GM10248 (cell line): Measurements from ENCODE around the gene TTYH1.

Experiments
- CTCF ChIA-PET: fragments of 300-600 bp; sonication (Branson Sonifier 250); formaldehyde crosslinking; extraction: SDS; loops from one replicate; lab custom pipeline; 2021; ENCODE audit warnings: antibody characterized with exemption; lab: Yijun Ruan, JAX
- POLR2A ChIA-PET: fragments of 350-650 bp; sonication (Branson Sonifier 250); formaldehyde crosslinking; extraction: SDS; loops from one replicate; lab custom pipeline; 2020; ENCODE audit warnings: antibody characterized with exemption; lab: Yijun Ruan, JAX
- DNase-seq: peaks from one replicate; pipeline ENCODE4 v3.0.0; 2012; ENCODE audit errors: extremely low spot score
- CTCF ChIP-seq: IDR thresholded peaks from 2 replicates; pipeline ENCODE4 v1.5.1; 2012; ENCODE audit warnings: mild to moderate bottlenecking, low read depth; ENCODE audit errors: extremely low read depth, missing control alignments, control extremely low read depth

The TTYH1 gene

GRCh38 chr19:54458648-54459281 lies 43.5 kb downstream of the TTYH1 start:
- POLR2A ChIA-PET, result interaction anchor here (0.5 kb wide), 1 partner anchor 1654 kb away, joined by 4 read pairs; no protein-coding TSS in a partner anchor
- CTCF ChIA-PET, result no interaction called here
- DNase-seq, result no peak
- TF ChIP-seq CTCF, result no peak

GRCh38 chr19:54459282-54460229 lies 44.3 kb downstream of the TTYH1 start:
- DNase-seq, result no peak
- ChIA-PET CTCF (interaction anchor here (1.0 kb wide), 1 partner anchor 11 kb away, joined by 3 read pairs; the partner anchor contains the start of gene LENG8), POLR2A (interaction anchor here (1.1 kb wide), 1 partner anchor 11 kb away, joined by 5 read pairs; the partner anchor contains the start of gene LENG8)
- no peak for TF ChIP-seq CTCF

GRCh38 chr19:54460230-54461005 lies 45.2 kb downstream of the TTYH1 start:
- TF ChIP-seq CTCF, result no peak
- ChIA-PET POLR2A (interaction anchor here (1.1 kb wide), 1 partner anchor 12 kb away, joined by 5 read pairs; the partner anchor contains the start of gene LENG8), CTCF (interaction anchor here (1.0 kb wide), 1 partner anchor 12 kb away, joined by 3 read pairs; the partner anchor contains the start of gene LENG8)
- DNase-seq, result no peak

GRCh38 chr19:54461210-54461609 lies 45.9 kb downstream of the TTYH1 start:
- no peak for DNase-seq
- CTCF ChIA-PET, result no interaction called here
- POLR2A ChIA-PET, result interaction anchor here (0.7 to 3.0 kb wide), 2 partner anchors 12 to 607 kb away, joined by 4 to 20 read pairs; partner anchors contain the start of gene LENG8
- TF ChIP-seq CTCF, result no peak

GRCh38 chr19:54461613-54462012 lies 46.3 kb downstream of the TTYH1 start:
- TF ChIP-seq CTCF, result no peak
- CTCF ChIA-PET, result interaction anchor here (2.6 kb wide), 1 partner anchor 11 kb away, joined by 11 read pairs; no protein-coding TSS in a partner anchor
- DNase-seq, result no peak
- POLR2A ChIA-PET, result interaction anchor here (0.5 to 3.0 kb wide), 3 partner anchors 13 to 606 kb away, joined by 3 to 20 read pairs (median 4); partner anchors contain the start of gene LENG8
